Motor neuron (in vitro differentiated cells): ENCODE results near the gene CIZ1. TPM values are rescaled to one million over a fixed set of nuclear protein-coding genes. Genes with fewer than 3 reads are reported as not detected.

Experiments
- ATAC-seq, 8 experiments: fragments of 200-7000 bp; cut with Tn5 transposase; replicated peaks in 6 of 8; 2 replicates each; pipeline ENCODE4 v1.8.0; 2021; ENCODE audit warnings: mild to moderate bottlenecking in 8 of 8, moderate library complexity in 8 of 8
- H3K27ac ChIP-seq, 2 donors: fragments of 250-450 bp; sonication (Bioruptor Pico); 2 replicates each; pipeline ENCODE4 v1.9.0; 2021; ENCODE audit warnings: antibody characterized with exemption in 2 of 2, mild to moderate bottlenecking in 2 of 2, moderate library complexity in 1 of 2
- H3K4me1 ChIP-seq, 2 donors: fragments of 250-450 bp; sonication (Bioruptor Pico); replicated peaks in 1 of 2; 2 replicates each; pipeline ENCODE4 v1.6.1; 2021; ENCODE audit warnings: antibody characterized with exemption in 2 of 2, mild to moderate bottlenecking in 2 of 2, moderate library complexity in 1 of 2
- H3K4me3 ChIP-seq, 5 donors: fragments of 250-450 bp; sonication (Bioruptor Pico); 2 replicates each; pipeline ENCODE4 v1.9.0; 2021; ENCODE audit warnings: antibody characterized with exemption in 5 of 5, mild to moderate bottlenecking in 5 of 5, moderate library complexity in 4 of 5
- WGBS, 10 experiments: fragments of 450-650 bp; shearing (Covaris generic); methylation state at CpG; one replicate each; pipeline ENCODE4 v1.0.0; 2022; 5-methylcytosine and 5-hydroxymethylcytosine counted together
- in situ Hi-C, 9 experiments: fragments of 400-800 bp; cut with MboI; loops; one replicate each; pipeline ENCODE4 v1.15.0; 2021; ENCODE audit warnings: low sequenced_read_pairs in 9 of 9, low pct_unique_long_range_greater_than_20kb in 2 of 9; ENCODE audit not compliant: unreplicated experiment in 9 of 9
- total RNA-seq, 8 experiments: library from RNA; unstranded; fragments of 300-600 nt; gene quantifications; 2 replicates each; pipeline versions ENCODE4 v1.2.3 to v1.2.4, GENCODE V29; 2022

Gene CIZ1
- total RNA-seq, 8 experiments from 2014 or later: 36.3 to 92.5 (median 70.9) TPM

GRCh38 chr9:128149001-128149701, 42.2 kb downstream of the CIZ1 start, which contains the start of gene LCN2:
Gene LCN2 (plus strand): TSS chr9:128149453. CDS start chr9:128149526, 73 bp downstream.
- peak in 3 of 8 experiments; percentile 36 to 80 (median 76) for ATAC-seq
- WGBS, 10 experiments: 60 to 100% (median 83%) methylated on average over 1 to 2 of the region's 9 CpGs; no CpG with 5 or more reads in 4 of the 10 experiments
- in situ Hi-C loops: no loop called here
- no peak within 1 kb of the TSS for H3K27ac ChIP-seq
- H3K4me3 ChIP-seq: no peak within 1 kb of the TSS
- H3K4me1 ChIP-seq: peaks cover 3 to 5% of the 10 kb centered on the region in 2 donors

GRCh38 chr9:128148509-128149000, 42.8 kb downstream of the CIZ1 start:
- no peak for ATAC-seq
- in situ Hi-C loops: no loop called here
- no peak overlapping the region for H3K27ac ChIP-seq

DNA sequence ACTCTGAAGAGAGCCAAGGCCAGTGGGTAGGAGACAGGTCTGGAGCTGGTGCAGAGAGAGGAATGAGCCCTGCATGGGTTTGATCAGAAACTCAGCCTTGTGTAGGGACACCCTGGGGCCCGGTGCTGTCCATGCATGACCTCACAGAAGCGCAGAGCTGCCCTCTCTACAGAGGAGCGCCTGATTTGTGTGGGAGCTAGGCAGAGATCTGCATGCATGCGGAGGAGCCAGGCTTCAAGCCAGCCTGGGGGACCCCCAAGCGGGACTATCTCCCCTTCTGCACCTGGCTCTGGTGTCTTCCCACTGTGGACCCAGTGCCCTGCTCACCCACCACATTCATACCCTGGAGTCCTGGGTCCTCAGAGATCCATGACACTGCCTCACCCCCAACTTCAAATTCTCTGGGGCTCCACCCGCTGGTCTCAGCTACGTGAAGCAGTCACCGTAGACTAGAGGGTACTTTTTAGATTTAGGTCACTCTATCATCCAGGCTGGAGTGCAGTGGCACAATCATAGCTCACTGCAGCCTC, 44.7 kb downstream of the CIZ1 start:
- Histone ChIP-seq H3K4me3 (no peak overlapping the region), H3K27ac (no peak overlapping the region), H3K4me1 (peaks cover 0 to 3% of the 10 kb centered on the region in 2 donors)
- ATAC-seq: peak in 1 of 8 experiments; percentile 2
- in situ Hi-C loops: no loop called here
- WGBS, 10 experiments: 69 to 100% (median 83%) methylated on average over 2 to 5 of the region's 8 CpGs; no CpG with 5 or more reads in 6 of the 10 experiments

More at GRCh38 chr9:128148509-128149000, 42.8 kb downstream of the CIZ1 start:
- H3K4me3 ChIP-seq: no peak overlapping the region
- WGBS, 10 experiments: 20 to 100% (median 86%) methylated on average over 1 to 2 of the region's 5 CpGs; no CpG with 5 or more reads in 7 of the 10 experiments
- peaks cover 3 to 5% of the 10 kb centered on the region in 2 donors for H3K4me1 ChIP-seq

DNA sequence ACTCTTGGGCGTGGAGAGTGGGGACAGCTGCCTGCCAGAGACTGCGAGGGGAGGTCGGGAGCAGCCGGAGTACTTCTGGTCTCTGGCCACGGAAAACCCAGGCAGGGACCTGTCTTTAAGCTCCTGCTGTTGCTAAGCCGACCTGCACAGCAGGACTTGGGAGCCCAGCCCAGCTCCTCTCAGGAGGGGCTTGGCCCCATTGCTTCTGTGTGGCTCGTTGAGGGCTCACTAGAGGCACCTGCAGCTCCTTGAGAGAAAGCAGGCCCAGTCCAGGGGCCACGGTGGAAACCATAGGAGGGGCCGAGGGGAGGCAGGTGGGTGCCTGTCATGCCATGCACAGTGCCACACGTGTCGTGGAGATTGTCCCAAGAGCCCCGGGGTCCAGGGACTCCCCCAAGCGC, 45.4 kb downstream of the CIZ1 start:
- Histone ChIP-seq H3K4me3 (no peak overlapping the region), H3K4me1 (peaks cover 0 to 4% of the 10 kb centered on the region in 2 donors), H3K27ac (no peak overlapping the region)
- 50 to 100% (median 90%) methylated on average over 1 to 2 of the region's 13 CpGs; no CpG with 5 or more reads in 4 of the 10 experiments for WGBS, 10 experiments
- ATAC-seq: peak in 3 of 8 experiments; percentile 3 to 11 (median 9)
- in situ Hi-C loops: no loop called here

GRCh38 chr9:128145536-128145935, 45.8 kb downstream of the CIZ1 start:
- in situ Hi-C loops: no loop called here
- 45 to 92% (median 54%) methylated on average over 2 to 4 of the region's 8 CpGs; no CpG with 5 or more reads in 7 of the 10 experiments for WGBS, 10 experiments
- Histone ChIP-seq H3K4me1 (peaks cover 4 to 7% of the 10 kb centered on the region in 2 donors), H3K4me3 (no peak overlapping the region), H3K27ac (no peak overlapping the region)
- ATAC-seq: no peak

DNA sequence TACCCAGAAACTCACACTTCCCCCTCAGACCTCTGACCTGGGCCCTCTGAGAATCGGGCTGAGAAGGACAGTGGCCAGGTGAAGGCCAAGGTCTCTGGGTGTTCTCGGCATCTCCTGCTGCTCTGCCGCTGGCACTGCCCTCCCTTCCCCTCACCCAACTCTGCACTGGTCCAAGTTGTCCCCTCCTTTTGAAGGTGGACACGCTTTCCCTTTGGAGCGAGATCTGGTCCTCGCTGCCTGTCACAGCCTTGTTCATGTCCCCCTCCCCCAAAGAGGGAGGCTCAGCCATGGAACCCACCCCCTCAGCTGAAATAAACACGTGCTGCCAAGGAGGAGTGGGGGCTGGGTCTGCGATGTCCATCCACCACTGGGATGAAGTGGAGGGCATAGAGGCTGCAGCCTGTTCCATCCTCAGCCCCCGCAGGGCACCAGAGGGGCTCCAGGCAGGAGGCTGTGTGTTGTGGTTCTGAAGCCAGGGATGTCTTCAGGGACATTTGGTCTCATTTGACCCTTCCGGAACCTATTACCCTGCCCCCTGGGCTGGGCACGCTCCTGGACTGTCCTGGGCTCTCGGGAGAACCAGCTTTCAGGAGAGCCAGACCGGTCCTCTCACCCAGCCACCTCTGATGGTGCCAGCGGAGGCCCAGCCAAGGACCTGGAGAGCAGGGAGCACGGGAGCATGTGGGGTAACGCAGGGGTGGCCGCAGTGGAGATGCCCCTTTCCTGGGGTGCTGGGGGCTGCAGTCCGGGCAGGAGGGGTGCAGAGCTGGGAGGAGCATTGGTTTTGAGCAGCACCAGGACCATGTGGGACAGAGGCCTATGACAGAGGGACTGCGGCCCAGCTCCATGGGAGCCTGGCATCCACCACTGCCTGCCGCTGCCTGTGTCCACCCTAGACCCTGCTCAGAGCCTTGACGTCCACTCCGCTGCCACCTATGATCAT, 46.9 kb downstream of the CIZ1 start:
- in situ Hi-C loops: no loop called here
- peaks cover 8 to 10% of the 10 kb centered on the region in 2 donors for H3K4me1 ChIP-seq
- no peak overlapping the region for H3K27ac ChIP-seq
- 80 to 100% (median 100%) methylated on average over 1 to 5 of the region's 22 CpGs; no CpG with 5 or more reads in 7 of the 10 experiments for WGBS, 10 experiments
- peak in 4 of 8 experiments; percentile 6 to 17 (median 12) for ATAC-seq
- H3K4me3 ChIP-seq: no peak overlapping the region

GRCh38 chr9:128143525-128144238, 47.7 kb downstream of the CIZ1 start:
- no peak overlapping the region for H3K4me3 ChIP-seq
- in situ Hi-C loops: no loop called here
- H3K27ac ChIP-seq: no peak overlapping the region
- H3K4me1 ChIP-seq: peaks cover 8 to 10% of the 10 kb centered on the region in 2 donors
- peak in 6 of 8 experiments; percentile 6 to 59 (median 16) for ATAC-seq
- WGBS, 10 experiments: 39 to 100% (median 89%) methylated on average over 1 to 3 of the region's 8 CpGs; no CpG with 5 or more reads in 2 of the 10 experiments

GRCh38 chr9:128142596-128142995, 48.8 kb downstream of the CIZ1 start:
- no peak for ATAC-seq
- no peak overlapping the region for H3K27ac ChIP-seq
- WGBS, 10 experiments: 0 to 100% methylated on average over 1 of the region's 2 CpGs; no CpG with 5 or more reads in 8 of the 10 experiments
- H3K4me3 ChIP-seq: no peak overlapping the region
- in situ Hi-C loops: no loop called here
- peaks cover 13% of the 10 kb centered on the region in 2 donors for H3K4me1 ChIP-seq

DNA sequence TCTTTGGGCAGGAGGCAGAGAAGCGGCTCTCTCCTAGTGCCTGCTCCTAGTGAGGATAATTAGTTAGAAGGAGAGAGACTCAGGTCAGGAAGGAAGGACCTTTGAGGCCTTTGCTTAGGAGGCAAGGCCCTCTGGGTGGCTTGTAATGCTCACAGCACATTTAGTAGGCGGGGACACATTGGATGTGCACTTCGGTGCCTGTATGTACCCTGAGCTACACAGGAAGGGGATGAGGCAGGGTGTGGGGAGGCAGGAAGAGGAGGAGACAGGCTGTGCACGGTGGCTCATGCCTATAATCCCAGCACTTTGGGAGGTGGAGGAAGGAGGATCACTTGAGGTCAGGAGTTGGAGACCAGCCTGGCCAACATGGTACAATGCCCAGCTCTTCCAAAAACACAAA, 49.3 kb downstream of the CIZ1 start:
- in situ Hi-C loops: no loop called here
- Histone ChIP-seq H3K27ac (no peak overlapping the region), H3K4me3 (no peak overlapping the region), H3K4me1 (peaks cover 13 to 19% of the 10 kb centered on the region in 2 donors)
- 47 to 100% (median 65%) methylated on average over 1 to 4 of the region's 4 CpGs; no CpG with 5 or more reads in 2 of the 10 experiments for WGBS, 10 experiments
- ATAC-seq: peak in 3 of 8 experiments; percentile 14 to 32 (median 24)

- in situ Hi-C loops: no loop called here
- 88 to 100% (median 97%) methylated on average over 1 to 3 of the region's 3 CpGs; no CpG with 5 or more reads in 4 of the 10 experiments for WGBS, 10 experiments
- Histone ChIP-seq H3K27ac (no peak overlapping the region), H3K4me3 (no peak overlapping the region), H3K4me1 (peaks cover 13 to 19% of the 10 kb centered on the region in 2 donors)
- no peak for ATAC-seq
Measured at GRCh38 chr9:128141604-128142003, 49.8 kb downstream of the CIZ1 start.

DNA sequence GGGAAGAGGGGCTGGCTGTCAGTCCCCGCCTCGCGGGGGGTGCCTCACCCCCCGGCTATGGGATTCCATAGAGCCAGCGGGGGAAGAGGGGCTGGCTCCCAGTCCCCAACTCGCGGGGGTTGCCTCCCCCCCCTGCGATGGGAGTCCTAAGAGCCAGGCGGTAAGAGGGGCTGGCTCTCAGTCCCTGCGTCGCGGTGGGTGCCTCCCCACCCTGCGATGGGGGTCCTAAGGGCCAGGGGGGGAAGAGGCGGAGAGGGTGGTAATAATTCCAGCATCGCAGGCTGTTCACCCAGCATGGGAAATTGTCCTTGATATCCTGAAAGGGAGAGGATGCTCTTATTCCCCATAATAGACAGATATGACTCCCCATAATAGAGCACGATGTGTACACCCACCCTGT, 51.8 kb downstream of the CIZ1 start:
- no peak overlapping the region for H3K4me3 ChIP-seq
- WGBS, 10 experiments: 60 to 100% (median 83%) methylated on average over 1 to 6 of the region's 16 CpGs; no CpG with 5 or more reads in 7 of the 10 experiments
- peaks cover 13 to 19% of the 10 kb centered on the region in 2 donors for H3K4me1 ChIP-seq
- in situ Hi-C loops: no loop called here
- no peak for ATAC-seq
- no peak overlapping the region for H3K27ac ChIP-seq

DNA sequence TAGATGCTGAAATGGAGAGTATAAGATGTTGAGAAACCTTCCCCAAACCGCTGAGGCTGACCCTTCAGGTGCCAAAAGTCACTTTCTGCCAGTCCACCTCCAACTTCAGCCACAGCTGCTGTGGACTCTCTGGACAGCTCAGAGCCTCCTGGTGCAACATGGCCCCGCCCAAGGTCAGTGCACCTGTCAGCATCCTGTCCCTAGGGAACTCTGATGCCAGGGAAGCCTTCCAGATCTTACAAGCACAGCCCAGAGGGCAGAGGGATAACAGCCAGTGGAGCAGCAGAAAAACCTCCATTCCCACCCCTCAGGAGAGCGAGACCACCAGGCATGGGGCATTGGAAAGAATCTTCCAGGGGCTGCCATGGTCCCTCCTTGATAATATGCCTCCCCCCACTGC, 53.4 kb downstream of the CIZ1 start:
- no peak overlapping the region for H3K4me3 ChIP-seq
- no peak overlapping the region for H3K27ac ChIP-seq
- H3K4me1 ChIP-seq: peaks cover 10 to 19% of the 10 kb centered on the region in 2 donors
- in situ Hi-C loops: no loop called here
- 100% methylated on average over 1 of the region's 3 CpGs; no CpG with 5 or more reads in 9 of the 10 experiments for WGBS, 10 experiments
- peak in 2 of 8 experiments; percentile 2 to 11 for ATAC-seq
